Measurements from ENCODE around the gene SLC12A2.

The SLC12A2 gene

GRCh38 chr5:128174951-128175350 is 91.4 kb downstream of the SLC12A2 start:
- no peak for DNase-seq

- DNase-seq = no peak
These were observed 108.8 kb downstream of the SLC12A2 start for GRCh38 chr5:128192368-128192767.

- no peak for DNase-seq
These were observed 110.3 kb downstream of the SLC12A2 start for GRCh38 chr5:128193665-128194390.

DNA sequence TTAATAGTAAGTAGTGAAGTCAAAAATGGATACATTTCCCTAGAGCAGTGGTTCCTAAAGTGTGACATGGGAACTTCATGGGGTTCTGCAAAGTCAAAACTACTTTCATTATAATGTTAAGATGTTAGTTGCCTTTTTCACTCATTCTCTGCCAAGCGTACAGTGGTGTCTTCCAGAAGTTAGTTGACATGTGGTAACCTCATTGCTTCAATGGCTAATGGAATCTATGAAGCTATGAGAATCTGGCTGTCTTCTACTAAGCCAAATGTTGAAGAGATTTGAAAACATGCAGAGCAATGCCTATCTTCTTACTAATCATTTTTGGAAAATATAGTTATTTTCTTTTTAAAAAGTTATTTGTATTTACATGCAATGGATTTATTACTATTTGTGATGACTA is 111.8 kb downstream of the SLC12A2 start:
- no peak for DNase-seq

- no peak for DNase-seq
These were observed 112.5 kb downstream of the SLC12A2 start for GRCh38 chr5:128196080-128196479.

GRCh38 chr5:128196791-128197190 is 113.2 kb downstream of the SLC12A2 start:
- no peak for DNase-seq

DNA sequence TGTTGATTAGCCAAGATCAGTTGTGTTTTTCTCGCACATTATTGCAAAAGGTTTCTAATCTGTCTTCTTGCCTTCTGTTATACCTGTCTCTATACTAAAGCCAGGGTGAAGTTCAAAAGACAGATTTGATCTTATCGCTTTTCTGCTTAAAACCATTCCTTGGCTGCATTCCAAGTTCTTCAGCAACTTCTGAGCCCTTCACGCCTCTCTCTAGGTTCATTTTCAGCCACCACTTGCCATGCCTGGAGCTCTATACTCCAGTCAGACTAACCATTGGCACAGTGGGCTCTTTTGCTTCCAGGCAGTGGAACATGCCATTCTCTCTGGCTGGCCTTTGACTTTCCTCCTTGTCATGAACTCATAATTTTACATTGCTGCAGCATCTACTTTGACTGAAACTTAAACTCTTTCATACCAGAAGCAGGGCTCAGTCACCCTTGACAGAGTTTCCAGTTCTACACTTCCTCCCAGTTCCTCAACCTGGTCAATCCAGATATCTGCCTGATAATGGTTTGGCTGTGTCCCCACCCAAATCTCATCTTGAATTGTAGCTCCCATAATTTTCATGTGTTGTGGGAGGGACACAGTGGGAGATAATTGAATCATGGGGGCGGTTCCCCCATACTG is 114.4 kb downstream of the SLC12A2 start:
- DNase-seq = peak; percentile 14

GRCh38 chr5:128199104-128199503 is 115.5 kb downstream of the SLC12A2 start:
- DNase-seq = no peak

DNA sequence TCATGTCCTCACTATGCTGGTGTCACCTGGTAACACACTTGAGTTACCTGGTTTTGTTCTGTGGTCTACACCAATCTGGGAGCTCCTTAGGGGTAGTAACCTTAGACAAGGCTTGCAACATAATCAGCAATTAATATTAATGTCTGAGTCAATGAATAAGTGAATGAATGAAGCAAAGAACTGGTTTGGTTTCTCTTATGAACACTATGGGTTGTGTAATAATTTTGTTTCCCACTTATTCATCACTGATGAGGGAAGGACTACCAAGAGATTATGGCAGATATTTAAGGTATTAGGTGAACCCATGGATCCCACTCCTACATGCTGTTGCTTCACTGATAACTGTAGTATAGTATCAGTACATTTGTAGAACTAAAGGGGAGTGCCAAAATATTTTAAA is 116.0 kb downstream of the SLC12A2 start:
- DNase-seq = no peak

DNA sequence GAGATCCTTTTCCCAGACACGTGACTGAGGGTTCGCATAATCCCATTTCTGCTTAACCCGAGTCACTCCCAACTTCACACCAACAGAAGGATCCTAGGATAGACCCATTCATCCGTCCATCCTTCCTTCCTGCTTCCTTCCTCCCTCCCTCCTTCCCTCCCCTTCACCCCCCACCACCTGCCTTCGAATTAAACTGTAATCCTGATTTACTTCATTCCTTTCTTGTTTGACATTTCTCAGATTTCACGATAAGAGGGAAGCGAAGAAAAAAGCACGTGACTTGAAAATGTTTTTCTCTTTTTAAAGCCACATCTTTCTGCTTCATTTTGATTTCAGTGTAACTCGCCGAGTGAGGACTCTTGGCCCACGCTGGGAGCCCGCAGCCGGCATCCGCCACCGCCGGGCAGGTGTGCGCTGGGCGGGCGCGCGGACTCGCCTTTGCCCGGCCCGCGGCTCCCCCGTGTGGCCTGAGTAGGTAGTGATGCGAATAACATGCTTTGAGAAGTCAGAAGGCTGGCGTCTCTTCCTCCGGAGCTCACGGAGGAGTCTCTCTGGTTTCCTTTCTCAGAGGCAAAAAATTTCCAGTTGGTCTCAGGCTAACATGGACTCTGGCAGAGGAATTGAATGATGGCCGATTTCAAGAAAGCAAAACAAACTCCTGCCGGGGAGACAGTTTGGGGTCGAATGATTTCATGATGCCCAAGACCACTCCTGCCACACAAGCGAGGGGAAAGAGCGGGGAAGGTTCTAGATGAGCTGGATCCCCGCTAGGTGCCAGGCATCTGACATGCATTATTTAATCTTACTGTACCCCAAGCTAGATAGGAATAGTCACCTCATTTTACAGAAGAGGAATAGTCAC is 117.7 kb downstream of the SLC12A2 start:
- DNase-seq = peak; percentile 89

- DNase-seq = no peak
These were observed 118.8 kb downstream of the SLC12A2 start for GRCh38 chr5:128202320-128202719.

DNA sequence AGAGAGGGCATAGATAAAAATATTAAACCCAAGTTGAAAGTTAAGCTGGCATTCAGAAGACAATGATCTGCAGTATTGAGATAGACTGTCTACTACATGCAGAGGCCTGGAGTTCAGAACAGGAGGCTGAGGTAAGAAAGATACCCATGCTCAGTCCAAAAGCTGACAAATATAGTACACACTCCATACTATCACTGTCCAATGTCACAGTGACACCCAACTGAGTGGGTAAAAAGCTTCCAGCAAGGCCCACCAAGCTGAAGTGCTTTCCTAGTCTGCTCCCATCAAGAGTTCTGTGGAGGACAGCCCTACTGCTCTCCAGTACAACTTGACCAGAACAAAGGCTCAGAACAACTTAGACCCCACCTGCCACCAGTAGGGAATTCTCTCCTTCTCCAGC is 124.9 kb downstream of the SLC12A2 start:
- no peak for DNase-seq

- DNase-seq = no peak
These were observed 128.7 kb downstream of the SLC12A2 start for GRCh38 chr5:128212191-128212806.

DNA sequence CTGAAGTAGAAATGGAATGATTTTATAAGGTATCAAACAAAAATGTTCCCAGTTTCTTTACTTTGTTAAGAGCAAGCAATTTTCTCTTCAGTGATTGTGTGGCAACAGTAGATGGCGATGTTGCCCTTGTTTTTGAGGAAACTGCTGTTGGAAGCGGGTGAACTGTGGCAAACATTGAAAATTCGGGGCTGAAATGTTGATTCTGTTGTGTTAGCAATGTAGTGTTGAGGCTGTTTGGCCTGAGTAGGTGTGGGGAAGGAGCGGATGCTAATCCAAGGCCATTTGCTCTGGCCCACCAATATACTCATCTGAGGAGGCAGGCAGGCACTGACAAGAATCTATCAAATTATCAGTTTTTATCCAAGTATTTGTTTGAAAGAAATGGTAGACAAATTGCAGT is 129.8 kb downstream of the SLC12A2 start:
- peak; percentile 60 for DNase-seq

GRCh38 chr5:128213833-128214232 is 130.3 kb downstream of the SLC12A2 start:
- no peak for DNase-seq

GRCh38 chr5:128216285-128216684 is 132.7 kb downstream of the SLC12A2 start:
- DNase-seq = no peak

DNA sequence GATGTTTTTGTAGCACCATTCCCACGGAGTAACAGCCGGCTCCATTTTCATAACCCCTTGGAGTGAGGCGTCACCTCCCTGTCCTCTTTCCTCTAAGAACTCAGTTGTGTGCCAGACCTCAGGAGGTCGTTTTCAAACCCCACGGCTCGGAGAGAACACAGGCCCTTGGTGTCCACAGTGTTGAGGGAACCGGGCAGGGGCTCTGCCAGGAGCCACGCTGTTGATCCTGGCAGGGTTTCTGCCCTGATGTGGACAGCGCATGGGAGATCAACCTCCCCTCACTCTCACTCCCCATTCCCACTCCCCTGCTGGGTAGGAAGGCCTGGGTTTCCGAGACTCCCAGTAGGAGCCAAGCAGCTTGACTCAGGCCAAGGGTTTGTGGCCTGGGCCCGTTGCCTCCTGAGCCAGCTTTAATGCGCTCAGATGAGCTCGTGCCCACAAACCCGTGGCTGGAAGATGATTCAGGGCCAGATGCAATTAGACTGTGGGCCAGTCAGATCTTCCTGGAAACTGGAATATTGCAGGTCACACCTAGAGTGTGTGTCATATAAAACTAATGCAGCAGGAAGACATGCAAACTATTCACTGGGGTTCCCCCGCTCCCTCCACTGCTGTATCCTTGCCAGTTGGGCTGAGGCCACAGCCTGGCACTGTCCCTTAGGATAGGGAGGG is 133.4 kb downstream of the SLC12A2 start:
- DNase-seq = no peak

- DNase-seq = no peak
These were observed 137.3 kb downstream of the SLC12A2 start for GRCh38 chr5:128220841-128221240.

DNA sequence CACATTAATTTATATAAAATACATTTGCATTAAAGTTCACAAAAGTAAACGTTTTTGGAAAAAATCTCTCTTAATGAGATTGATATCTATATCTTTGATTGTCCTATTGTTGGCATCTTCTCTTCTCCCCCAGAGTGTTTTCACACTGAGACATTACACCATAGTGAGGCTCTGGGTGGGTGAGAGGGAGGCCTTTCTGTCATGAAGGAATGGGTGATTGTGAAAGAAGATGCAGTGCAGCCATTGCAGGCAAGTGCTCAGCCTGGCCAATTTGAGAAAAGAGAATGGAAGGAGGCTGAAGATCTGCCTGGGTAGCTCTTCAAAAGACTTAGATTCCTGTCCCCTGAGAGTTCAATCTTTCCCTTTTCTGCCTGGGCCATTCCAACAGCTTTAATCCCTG is 140.8 kb downstream of the SLC12A2 start:
- DNase-seq = no peak

GRCh38 chr5:128225245-128226030 is 141.9 kb downstream of the SLC12A2 start:
- no peak for DNase-seq

DNA sequence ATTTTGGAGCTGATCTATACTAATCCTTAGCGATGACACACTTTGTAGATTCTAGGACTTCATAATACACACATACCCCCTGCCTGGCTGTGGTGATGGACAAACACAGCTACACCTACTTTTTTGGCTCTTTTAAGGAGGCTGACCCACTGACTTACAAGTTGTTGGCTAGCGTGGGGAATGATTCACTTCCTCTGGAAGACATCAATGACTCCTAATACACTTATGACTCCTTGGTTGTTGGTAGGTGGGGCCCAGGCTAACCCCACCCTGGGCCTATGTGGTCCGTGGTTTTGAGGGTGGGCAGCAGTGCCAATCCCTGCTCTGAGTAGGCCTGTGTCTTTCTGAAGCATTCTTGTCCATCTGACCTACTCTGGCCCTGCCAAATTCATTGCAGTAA is 144.4 kb downstream of the SLC12A2 start:
- DNase-seq = no peak

- no peak for DNase-seq
These were observed 145.0 kb downstream of the SLC12A2 start for GRCh38 chr5:128228521-128228920.

All from activated CD4-positive, alpha-beta T cell treated with anti-CD3 and anti-CD28 coated beads for 48 hours (primary cell).